Loucy (cell line): ENCODE data around the gene MACF1.

Experiments
- H2AFZ ChIP-seq: fragments of 200-600 bp; sonication (generic); 2 replicates; pipeline ENCODE4 v1.6.0; 2016; ENCODE audit warnings: antibody characterized with exemption, mild to moderate bottlenecking, low read length, moderate library complexity
- H3F3A ChIP-seq: fragments of 200-600 bp; 2 replicates; pipeline ENCODE4 v1.6.0; 2016; ENCODE audit warnings: antibody characterized with exemption, low read depth, mild to moderate bottlenecking
- H3K27me3 ChIP-seq: fragments of 200-600 bp; sonication (generic); 2 replicates; pipeline ENCODE4 v1.6.1; 2014; ENCODE audit warnings: low read length, mild to moderate bottlenecking; ENCODE audit not compliant: insufficient read depth, poor library complexity, severe bottlenecking
- H3K36me3 ChIP-seq: fragments of 200-600 bp; sonication (generic); 2 replicates; pipeline ENCODE4 v1.6.1; 2016; ENCODE audit warnings: low read length; ENCODE audit not compliant: insufficient read depth
- H3K4me1 ChIP-seq: fragments of 200-600 bp; sonication (generic); 2 replicates; pipeline ENCODE4 v1.5.1; 2014; ENCODE audit warnings: low read length, mild to moderate bottlenecking; ENCODE audit not compliant: insufficient read depth, poor library complexity, severe bottlenecking
- H3K4me2 ChIP-seq: fragments of 200-600 bp; sonication (generic); 2 replicates; pipeline ENCODE4 v1.6.0; 2014; ENCODE audit warnings: antibody characterized with exemption, low read length, low read depth, mild to moderate bottlenecking; ENCODE audit not compliant: poor library complexity, severe bottlenecking
- H3K4me3 ChIP-seq: fragments of 200-600 bp; sonication (generic); 2 replicates; pipeline ENCODE4 v1.5.1; 2014; ENCODE audit warnings: low read length, mild to moderate bottlenecking, mixed read lengths; ENCODE audit not compliant: poor library complexity, severe bottlenecking
- H3K79me2 ChIP-seq: fragments of 200-600 bp; sonication (generic); 2 replicates; pipeline ENCODE4 v1.6.1; 2014; ENCODE audit warnings: low read length; ENCODE audit not compliant: insufficient read depth
- H3K9ac ChIP-seq: fragments of 200-600 bp; sonication (generic); 2 replicates; pipeline ENCODE4 v1.6.0; 2014; ENCODE audit warnings: mild to moderate bottlenecking, low read depth, low read length, moderate library complexity; ENCODE audit not compliant: poor library complexity, severe bottlenecking
- H3K9me2 ChIP-seq: fragments of 200-600 bp; sonication (generic); replicated peaks from 2 replicates; pipeline ENCODE4 v1.6.1; 2016; ENCODE audit warnings: low read depth, low read length, mixed read lengths
- H3K9me3 ChIP-seq: fragments of 200-600 bp; sonication (generic); 2 replicates; pipeline ENCODE4 v1.6.1; 2014; ENCODE audit warnings: mild to moderate bottlenecking, antibody characterized with exemption, low read length, low read depth; ENCODE audit not compliant: insufficient read depth
- H4K20me1 ChIP-seq: fragments of 200-600 bp; sonication (generic); 2 replicates; pipeline ENCODE4 v1.6.0; 2014; ENCODE audit warnings: antibody characterized with exemption, low read length, mild to moderate bottlenecking; ENCODE audit not compliant: insufficient read depth, poor library complexity, severe bottlenecking
- EZH2phosphoT487 ChIP-seq: fragments of 200-600 bp; IDR thresholded peaks from 2 replicates; pipeline ENCODE4 v1.6.1; 2018; ENCODE audit warnings: antibody characterized with exemption, mild to moderate bottlenecking, moderate library complexity, borderline replicate concordance
- TF ChIP-seq, protein P1 (sequence below): fragments of 200-600 bp; sonication (generic); conservative IDR thresholded peaks from 2 replicates; pipeline ENCODE4 v1.5.1; 2014; ENCODE audit warnings: mild to moderate bottlenecking, antibody characterized with exemption, low read length

The MACF1 gene

DNA sequence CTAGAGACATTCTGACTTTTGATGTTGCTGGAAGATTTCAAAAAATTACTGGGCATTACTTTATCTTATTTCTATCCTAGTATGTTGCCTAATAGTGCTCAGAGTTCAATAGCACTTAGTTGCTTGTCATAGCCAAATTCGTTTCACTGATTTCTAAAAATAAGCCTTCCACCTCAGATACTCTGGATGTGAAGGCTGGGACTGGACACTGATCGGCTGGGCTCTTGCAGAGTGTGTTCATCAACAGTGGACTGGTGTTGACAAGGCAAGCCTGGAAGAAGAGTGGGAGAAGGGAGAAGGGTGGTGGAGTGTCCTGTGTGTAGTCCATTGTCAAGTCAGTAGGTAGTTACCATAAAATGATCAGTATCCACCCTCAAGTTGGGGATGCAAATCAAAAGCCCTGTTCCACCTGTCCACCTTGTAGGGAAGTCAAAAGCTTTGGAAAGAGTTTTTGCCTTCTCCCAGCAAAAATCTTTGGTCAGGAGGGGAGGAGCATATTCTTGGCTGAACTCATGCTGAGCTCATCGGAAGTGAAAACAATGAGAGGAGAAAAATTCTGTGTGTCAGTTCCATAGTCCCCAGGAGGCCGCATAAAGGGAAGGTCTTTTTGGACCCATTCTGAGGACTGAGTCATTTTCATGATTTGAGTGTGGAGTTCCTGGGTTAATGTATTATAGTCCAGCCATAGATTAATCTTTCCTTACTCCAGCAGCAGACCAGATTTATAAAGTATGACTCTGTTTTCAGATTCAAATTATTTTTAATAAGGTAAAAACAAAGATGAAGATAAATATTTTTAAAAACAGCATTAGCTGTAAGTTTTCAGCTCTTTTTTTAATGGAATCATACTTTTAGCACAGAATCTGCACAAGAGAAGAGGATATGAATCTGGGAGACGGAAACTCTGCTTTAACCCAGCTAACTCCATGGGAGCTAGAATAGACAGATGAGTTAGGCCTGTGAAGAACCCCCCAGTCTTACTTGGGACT, 187.5 kb downstream of the MACF1 start:
- H3K79me2 ChIP-seq = peaks cover 65% of the 10 kb centered on the region
- peaks cover 7% of the 10 kb centered on the region for H4K20me1 ChIP-seq
- H3F3A ChIP-seq = no peaks in the 10 kb centered on the region
- H3K4me3 ChIP-seq = no peak overlapping the region
- H3K9me2 ChIP-seq = no peaks in the 10 kb centered on the region
- peaks cover 10% of the 10 kb centered on the region for H3K4me1 ChIP-seq
- H3K27me3 ChIP-seq = no peaks in the 10 kb centered on the region
- no peaks in the 10 kb centered on the region for H3K9me3 ChIP-seq
- H2AFZ ChIP-seq = no peak overlapping the region
- peaks cover 71% of the 10 kb centered on the region for H3K36me3 ChIP-seq
- TF ChIP-seq EZH2phosphoT487 = no peak
- TF ChIP-seq, protein P1, sequence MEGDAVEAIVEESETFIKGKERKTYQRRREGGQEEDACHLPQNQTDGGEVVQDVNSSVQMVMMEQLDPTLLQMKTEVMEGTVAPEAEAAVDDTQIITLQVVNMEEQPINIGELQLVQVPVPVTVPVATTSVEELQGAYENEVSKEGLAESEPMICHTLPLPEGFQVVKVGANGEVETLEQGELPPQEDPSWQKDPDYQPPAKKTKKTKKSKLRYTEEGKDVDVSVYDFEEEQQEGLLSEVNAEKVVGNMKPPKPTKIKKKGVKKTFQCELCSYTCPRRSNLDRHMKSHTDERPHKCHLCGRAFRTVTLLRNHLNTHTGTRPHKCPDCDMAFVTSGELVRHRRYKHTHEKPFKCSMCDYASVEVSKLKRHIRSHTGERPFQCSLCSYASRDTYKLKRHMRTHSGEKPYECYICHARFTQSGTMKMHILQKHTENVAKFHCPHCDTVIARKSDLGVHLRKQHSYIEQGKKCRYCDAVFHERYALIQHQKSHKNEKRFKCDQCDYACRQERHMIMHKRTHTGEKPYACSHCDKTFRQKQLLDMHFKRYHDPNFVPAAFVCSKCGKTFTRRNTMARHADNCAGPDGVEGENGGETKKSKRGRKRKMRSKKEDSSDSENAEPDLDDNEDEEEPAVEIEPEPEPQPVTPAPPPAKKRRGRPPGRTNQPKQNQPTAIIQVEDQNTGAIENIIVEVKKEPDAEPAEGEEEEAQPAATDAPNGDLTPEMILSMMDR = no peak
- H3K4me2 ChIP-seq = no peak overlapping the region
- no peak overlapping the region for H3K9ac ChIP-seq

DNA sequence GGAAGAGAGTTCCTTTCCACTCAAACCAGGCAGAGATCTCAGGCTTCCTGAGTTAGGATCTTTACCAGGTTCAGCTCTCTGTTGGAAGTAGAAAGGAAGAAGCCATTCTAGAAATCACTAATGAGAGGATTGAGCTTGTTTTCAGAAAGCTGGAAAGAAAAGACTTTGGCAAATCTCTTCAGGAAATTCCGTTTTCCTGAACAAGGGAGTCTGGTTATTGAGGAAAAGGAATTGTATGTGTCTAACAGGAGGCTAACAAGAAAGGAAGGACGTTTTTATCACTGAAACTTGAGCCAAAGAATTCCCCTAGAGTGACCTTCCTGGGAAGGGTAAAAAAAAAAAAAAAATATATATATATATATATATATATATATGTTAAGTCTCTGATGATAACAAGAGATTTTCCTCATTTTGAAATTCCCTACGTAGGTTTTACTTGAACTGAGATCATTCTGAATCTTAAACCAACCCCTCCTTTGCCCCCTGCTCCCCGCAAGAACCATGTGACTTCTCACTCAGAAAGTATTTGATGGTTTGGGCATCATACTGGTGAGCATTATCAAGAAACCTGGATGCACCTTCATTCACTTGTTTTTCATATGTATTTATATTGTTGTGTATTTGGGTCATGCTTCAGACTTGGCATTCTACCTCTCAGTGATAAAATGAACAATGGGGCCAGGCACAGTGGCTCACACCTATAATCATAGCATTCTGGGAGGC, 188.5 kb downstream of the MACF1 start:
- Histone ChIP-seq H3K27me3 (no peaks in the 10 kb centered on the region), H2AFZ (no peak overlapping the region), H3K9me2 (no peaks in the 10 kb centered on the region), H3K4me3 (no peak overlapping the region), H3F3A (0 out of 2 replicates have a peak, but pooled peaks cover 4% of the 10 kb centered on the region), H3K36me3 (peaks cover 61% of the 10 kb centered on the region), H3K9ac (no peak overlapping the region), H4K20me1 (peaks cover 13% of the 10 kb centered on the region), H3K79me2 (peaks cover 74% of the 10 kb centered on the region), H3K4me1 (peaks cover 10% of the 10 kb centered on the region), H3K4me2 (no peak overlapping the region), H3K9me3 (no peaks in the 10 kb centered on the region)
- TF ChIP-seq, protein P1 = no peak
- TF ChIP-seq EZH2phosphoT487 = no peak

- H3K36me3 ChIP-seq = peaks cover 55% of the 10 kb centered on the region
- no peak overlapping the region for H3K4me2 ChIP-seq
- peaks cover 77% of the 10 kb centered on the region for H3K79me2 ChIP-seq
These were observed 189.2 kb downstream of the MACF1 start for GRCh38 chr1:39393645-39394044.

More at GRCh38 chr1:39393645-39394044, 189.2 kb downstream of the MACF1 start:
- Histone ChIP-seq H4K20me1 (peaks cover 19% of the 10 kb centered on the region), H3K4me1 (peaks cover 16% of the 10 kb centered on the region), H3K9ac (no peak overlapping the region), H3K9me3 (no peaks in the 10 kb centered on the region), H3K27me3 (no peaks in the 10 kb centered on the region), H3F3A (peaks cover 4% of the 10 kb centered on the region; the same call in 1 of the 2 replicates), H3K9me2 (no peaks in the 10 kb centered on the region), H3K4me3 (no peak overlapping the region), H2AFZ (no peak overlapping the region)
- TF ChIP-seq EZH2phosphoT487 = no peak
- TF ChIP-seq, protein P1 = no peak
